Measurements from ENCODE around the gene MYBPC2.

Gene MYBPC2

DNA sequence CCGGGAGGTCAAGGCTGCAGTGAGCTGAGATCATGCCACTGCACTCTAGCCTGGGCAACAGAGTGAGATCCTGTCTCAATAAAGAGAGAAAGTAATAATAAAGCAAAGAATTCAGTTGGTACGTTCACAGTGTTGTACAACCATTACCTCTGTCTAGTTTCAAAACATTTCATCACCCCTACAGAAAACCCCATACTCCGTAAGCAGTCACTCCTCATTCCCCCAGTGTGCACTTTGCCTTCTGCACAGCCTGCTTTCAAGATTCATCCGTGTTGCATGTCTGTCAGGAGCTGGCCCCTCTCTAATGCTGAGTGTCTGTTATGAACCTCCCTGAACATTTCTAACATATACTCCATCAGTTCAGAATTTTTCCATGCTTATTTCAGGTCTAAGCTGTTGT is 39.1 kb upstream of the MYBPC2 start:
- ATAC-seq, result no peak
- no peak for TF ChIP-seq ZC3H10 (CRISPR knock-in tag; IDR thresholded peaks at IDR 0.05)
- TF ChIP-seq, protein P1, sequence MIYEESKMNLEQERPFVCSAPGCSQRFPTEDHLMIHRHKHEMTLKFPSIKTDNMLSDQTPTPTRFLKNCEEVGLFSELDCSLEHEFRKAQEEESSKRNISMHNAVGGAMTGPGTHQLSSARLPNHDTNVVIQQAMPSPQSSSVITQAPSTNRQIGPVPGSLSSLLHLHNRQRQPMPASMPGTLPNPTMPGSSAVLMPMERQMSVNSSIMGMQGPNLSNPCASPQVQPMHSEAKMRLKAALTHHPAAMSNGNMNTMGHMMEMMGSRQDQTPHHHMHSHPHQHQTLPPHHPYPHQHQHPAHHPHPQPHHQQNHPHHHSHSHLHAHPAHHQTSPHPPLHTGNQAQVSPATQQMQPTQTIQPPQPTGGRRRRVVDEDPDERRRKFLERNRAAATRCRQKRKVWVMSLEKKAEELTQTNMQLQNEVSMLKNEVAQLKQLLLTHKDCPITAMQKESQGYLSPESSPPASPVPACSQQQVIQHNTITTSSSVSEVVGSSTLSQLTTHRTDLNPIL (CRISPR knock-in tag; IDR thresholded peaks at IDR 0.05; ENCODE audit: low read depth), result no peak
- no peak for TF ChIP-seq CSDC2 (CRISPR knock-in tag; IDR thresholded peaks at IDR 0.05)
- no peak for TF ChIP-seq RARB (CRISPR knock-in tag; IDR thresholded peaks at IDR 0.05)
- no peak for TF ChIP-seq GLIS3 (CRISPR knock-in tag; IDR thresholded peaks at IDR 0.05)
- TF ChIP-seq ZNF70 (CRISPR knock-in tag; IDR thresholded peaks at IDR 0.05), result no peak
- no peak for TF ChIP-seq ZNF8 (CRISPR knock-in tag; IDR thresholded peaks at IDR 0.05)
- TF ChIP-seq ZNF565 (CRISPR knock-in tag; conservative IDR thresholded peaks at IDR 0.05; ENCODE audit: low read depth), result no peak
- TF ChIP-seq, protein P2, sequence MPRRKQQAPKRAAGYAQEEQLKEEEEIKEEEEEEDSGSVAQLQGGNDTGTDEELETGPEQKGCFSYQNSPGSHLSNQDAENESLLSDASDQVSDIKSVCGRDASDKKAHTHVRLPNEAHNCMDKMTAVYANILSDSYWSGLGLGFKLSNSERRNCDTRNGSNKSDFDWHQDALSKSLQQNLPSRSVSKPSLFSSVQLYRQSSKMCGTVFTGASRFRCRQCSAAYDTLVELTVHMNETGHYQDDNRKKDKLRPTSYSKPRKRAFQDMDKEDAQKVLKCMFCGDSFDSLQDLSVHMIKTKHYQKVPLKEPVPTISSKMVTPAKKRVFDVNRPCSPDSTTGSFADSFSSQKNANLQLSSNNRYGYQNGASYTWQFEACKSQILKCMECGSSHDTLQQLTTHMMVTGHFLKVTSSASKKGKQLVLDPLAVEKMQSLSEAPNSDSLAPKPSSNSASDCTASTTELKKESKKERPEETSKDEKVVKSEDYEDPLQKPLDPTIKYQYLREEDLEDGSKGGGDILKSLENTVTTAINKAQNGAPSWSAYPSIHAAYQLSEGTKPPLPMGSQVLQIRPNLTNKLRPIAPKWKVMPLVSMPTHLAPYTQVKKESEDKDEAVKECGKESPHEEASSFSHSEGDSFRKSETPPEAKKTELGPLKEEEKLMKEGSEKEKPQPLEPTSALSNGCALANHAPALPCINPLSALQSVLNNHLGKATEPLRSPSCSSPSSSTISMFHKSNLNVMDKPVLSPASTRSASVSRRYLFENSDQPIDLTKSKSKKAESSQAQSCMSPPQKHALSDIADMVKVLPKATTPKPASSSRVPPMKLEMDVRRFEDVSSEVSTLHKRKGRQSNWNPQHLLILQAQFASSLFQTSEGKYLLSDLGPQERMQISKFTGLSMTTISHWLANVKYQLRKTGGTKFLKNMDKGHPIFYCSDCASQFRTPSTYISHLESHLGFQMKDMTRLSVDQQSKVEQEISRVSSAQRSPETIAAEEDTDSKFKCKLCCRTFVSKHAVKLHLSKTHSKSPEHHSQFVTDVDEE (CRISPR knock-in tag; IDR thresholded peaks at IDR 0.05), result no peak
- TF ChIP-seq ARNTL (CRISPR knock-in tag; IDR thresholded peaks at IDR 0.05; ENCODE audit: borderline replicate concordance, low read depth), result no peak
- no peak for TF ChIP-seq BACH2 (CRISPR knock-in tag; IDR thresholded peaks at IDR 0.05; ENCODE audit: borderline replicate concordance)
- TF ChIP-seq ZFP3 (CRISPR knock-in tag; IDR thresholded peaks at IDR 0.05), result no peak
- TF ChIP-seq SNAI2 (CRISPR knock-in tag; IDR thresholded peaks at IDR 0.05), result no peak
- TF ChIP-seq TCF4 (CRISPR knock-in tag; IDR thresholded peaks at IDR 0.05; ENCODE audit: borderline replicate concordance), result no peak
- no peak for TF ChIP-seq ZFP30 (CRISPR knock-in tag; IDR thresholded peaks at IDR 0.05)
- TF ChIP-seq ESRRG (CRISPR knock-in tag; IDR thresholded peaks at IDR 0.05), result no peak
- no peak for TF ChIP-seq TOX (CRISPR knock-in tag; IDR thresholded peaks at IDR 0.05; ENCODE audit: borderline replicate concordance)
- TF ChIP-seq, protein P3, sequence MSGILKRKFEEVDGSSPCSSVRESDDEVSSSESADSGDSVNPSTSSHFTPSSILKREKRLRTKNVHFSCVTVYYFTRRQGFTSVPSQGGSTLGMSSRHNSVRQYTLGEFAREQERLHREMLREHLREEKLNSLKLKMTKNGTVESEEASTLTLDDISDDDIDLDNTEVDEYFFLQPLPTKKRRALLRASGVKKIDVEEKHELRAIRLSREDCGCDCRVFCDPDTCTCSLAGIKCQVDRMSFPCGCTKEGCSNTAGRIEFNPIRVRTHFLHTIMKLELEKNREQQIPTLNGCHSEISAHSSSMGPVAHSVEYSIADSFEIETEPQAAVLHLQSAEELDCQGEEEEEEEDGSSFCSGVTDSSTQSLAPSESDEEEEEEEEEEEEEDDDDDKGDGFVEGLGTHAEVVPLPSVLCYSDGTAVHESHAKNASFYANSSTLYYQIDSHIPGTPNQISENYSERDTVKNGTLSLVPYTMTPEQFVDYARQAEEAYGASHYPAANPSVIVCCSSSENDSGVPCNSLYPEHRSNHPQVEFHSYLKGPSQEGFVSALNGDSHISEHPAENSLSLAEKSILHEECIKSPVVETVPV (CRISPR knock-in tag; IDR thresholded peaks at IDR 0.05), result no peak

DNA sequence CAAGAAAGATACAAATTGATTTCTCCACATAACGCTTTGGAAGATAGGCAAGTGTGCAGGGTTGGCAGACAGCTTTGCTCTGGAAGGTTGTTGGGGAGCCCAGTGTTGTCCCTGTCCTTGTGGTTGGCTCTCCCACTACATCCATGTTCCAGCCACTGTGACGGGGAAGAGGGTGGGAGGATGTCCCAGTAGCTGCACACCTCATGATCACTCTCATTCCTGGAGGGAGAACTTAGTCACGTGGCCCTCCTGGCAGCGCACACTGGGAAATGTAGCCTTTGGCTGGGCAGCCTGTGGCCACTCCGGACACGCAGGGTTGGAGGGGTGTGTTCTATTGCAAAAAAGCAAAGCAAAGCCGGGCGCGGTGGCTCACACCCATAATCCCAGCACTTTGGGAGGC is 38.7 kb upstream of the MYBPC2 start:
- ATAC-seq, result no peak
- TF ChIP-seq, protein P4, sequence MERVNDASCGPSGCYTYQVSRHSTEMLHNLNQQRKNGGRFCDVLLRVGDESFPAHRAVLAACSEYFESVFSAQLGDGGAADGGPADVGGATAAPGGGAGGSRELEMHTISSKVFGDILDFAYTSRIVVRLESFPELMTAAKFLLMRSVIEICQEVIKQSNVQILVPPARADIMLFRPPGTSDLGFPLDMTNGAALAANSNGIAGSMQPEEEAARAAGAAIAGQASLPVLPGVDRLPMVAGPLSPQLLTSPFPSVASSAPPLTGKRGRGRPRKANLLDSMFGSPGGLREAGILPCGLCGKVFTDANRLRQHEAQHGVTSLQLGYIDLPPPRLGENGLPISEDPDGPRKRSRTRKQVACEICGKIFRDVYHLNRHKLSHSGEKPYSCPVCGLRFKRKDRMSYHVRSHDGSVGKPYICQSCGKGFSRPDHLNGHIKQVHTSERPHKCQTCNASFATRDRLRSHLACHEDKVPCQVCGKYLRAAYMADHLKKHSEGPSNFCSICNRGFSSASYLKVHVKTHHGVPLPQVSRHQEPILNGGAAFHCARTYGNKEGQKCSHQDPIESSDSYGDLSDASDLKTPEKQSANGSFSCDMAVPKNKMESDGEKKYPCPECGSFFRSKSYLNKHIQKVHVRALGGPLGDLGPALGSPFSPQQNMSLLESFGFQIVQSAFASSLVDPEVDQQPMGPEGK (CRISPR knock-in tag; IDR thresholded peaks at IDR 0.05; ENCODE audit: borderline replicate concordance), result no peak
- TF ChIP-seq, protein P1 (CRISPR knock-in tag; IDR thresholded peaks at IDR 0.05; ENCODE audit: low read depth), result no peak
- TF ChIP-seq, protein P3 (CRISPR knock-in tag; IDR thresholded peaks at IDR 0.05), result no peak
- TF ChIP-seq PPARA (CRISPR knock-in tag; IDR thresholded peaks at IDR 0.05; ENCODE audit: borderline replicate concordance) (no peak), ZNF8 (CRISPR knock-in tag; IDR thresholded peaks at IDR 0.05) (no peak), ZC3H10 (CRISPR knock-in tag; IDR thresholded peaks at IDR 0.05) (no peak), ARNTL (CRISPR knock-in tag; IDR thresholded peaks at IDR 0.05; ENCODE audit: borderline replicate concordance, low read depth) (no peak), GLIS3 (CRISPR knock-in tag; IDR thresholded peaks at IDR 0.05) (no peak), ZNF70 (CRISPR knock-in tag; IDR thresholded peaks at IDR 0.05) (no peak), SNAI2 (CRISPR knock-in tag; IDR thresholded peaks at IDR 0.05) (no peak), BACH2 (CRISPR knock-in tag; IDR thresholded peaks at IDR 0.05; ENCODE audit: borderline replicate concordance) (no peak), RARB (CRISPR knock-in tag; IDR thresholded peaks at IDR 0.05) (no peak), ZFP3 (CRISPR knock-in tag; IDR thresholded peaks at IDR 0.05) (no peak), ZNF565 (CRISPR knock-in tag; conservative IDR thresholded peaks at IDR 0.05; ENCODE audit: low read depth) (no peak)
- TF ChIP-seq, protein P2 (CRISPR knock-in tag; IDR thresholded peaks at IDR 0.05), result no peak
- TF ChIP-seq, protein P5, sequence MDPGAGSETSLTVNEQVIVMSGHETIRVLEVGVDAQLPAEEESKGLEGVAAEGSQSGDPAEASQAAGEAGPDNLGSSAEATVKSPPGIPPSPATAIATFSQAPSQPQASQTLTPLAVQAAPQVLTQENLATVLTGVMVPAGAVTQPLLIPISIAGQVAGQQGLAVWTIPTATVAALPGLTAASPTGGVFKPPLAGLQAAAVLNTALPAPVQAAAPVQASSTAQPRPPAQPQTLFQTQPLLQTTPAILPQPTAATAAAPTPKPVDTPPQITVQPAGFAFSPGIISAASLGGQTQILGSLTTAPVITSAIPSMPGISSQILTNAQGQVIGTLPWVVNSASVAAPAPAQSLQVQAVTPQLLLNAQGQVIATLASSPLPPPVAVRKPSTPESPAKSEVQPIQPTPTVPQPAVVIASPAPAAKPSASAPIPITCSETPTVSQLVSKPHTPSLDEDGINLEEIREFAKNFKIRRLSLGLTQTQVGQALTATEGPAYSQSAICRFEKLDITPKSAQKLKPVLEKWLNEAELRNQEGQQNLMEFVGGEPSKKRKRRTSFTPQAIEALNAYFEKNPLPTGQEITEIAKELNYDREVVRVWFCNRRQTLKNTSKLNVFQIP (CRISPR knock-in tag; IDR thresholded peaks at IDR 0.05; ENCODE audit: borderline replicate concordance, low read depth), result no peak

Measured in SK-N-SH treated with all-trans-retinoic acid at 6 μM for 48 hours (cell line).